ENCODE data around the gene LRRC40. TPM values are rescaled to one million over a fixed set of nuclear protein-coding genes. Genes with fewer than 3 reads are reported as not detected.

LRRC40 gene
- 10 to 100 TPM in 1 of 2 donors, 1 to 10 TPM in 1; 8.1 to 14.5 TPM for total RNA-seq

- H3K4me3 ChIP-seq: peak within 1 kb of the TSS; percentile 75 to 93
- no peak for TF ChIP-seq CTCF (IDR thresholded peaks at IDR 0.05)
- peaks cover 0 to 39% of the 10 kb centered on the region in 2 donors for H3K4me1 ChIP-seq
These were observed at the start of gene LRRC40 for GRCh38 chr1:70205434-70206118. Gene LRRC40 (minus strand): TSS chr1:70205579. CDS start chr1:70205540, 39 bp downstream.

GRCh38 chr1:70248729-70249128 lies 43.4 kb upstream of the LRRC40 start:
- peaks cover 94% of the 10 kb centered on the region for H3K36me3 ChIP-seq
- no peak for DNase-seq (ENCODE audit: low spot score)
- no peaks in the 10 kb centered on the region for H3K9me3 ChIP-seq
- TF ChIP-seq CTCF (IDR thresholded peaks at IDR 0.05): no peak
- H3K4me3 ChIP-seq: no peak overlapping the region
- H3K27me3 ChIP-seq: no peaks in the 10 kb centered on the region
- H3K27ac ChIP-seq: no peak overlapping the region
- H3K4me1 ChIP-seq: no peaks in the 10 kb centered on the region

More at GRCh38 chr1:70205434-70206118, at the start of gene LRRC40:
- DNase-seq (ENCODE audit: low spot score): peak; percentile 95
- Histone ChIP-seq H3K36me3 (no peaks in the 10 kb centered on the region), H3K27me3 (no peaks in the 10 kb centered on the region), H3K9me3 (no peaks in the 10 kb centered on the region), H3K27ac (peak within 1 kb of the TSS; percentile 91 to 93)

DNA sequence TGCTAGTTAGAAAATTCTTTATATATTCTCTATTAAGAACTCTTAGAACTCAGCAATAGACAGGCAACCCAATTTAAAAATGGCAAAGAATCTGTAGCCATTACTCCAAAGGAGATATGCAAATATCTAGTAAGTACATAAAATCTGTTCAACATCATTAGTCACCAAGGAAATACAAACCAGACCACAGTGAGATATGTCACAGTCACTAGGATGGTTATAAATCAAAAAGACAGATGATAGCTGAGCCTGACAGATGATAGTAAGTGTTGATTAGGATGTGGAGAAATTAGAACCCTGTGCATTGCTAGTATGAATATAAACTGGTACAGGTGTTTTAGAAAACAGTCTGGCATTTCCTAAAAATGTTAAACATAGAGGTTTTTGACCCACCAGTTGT lies 42.4 kb upstream of the LRRC40 start:
- Histone ChIP-seq H3K27ac (no peak overlapping the region), H3K4me1 (no peaks in the 10 kb centered on the region), H3K9me3 (no peaks in the 10 kb centered on the region), H3K4me3 (no peak overlapping the region), H3K27me3 (no peaks in the 10 kb centered on the region), H3K36me3 (peaks cover 99% of the 10 kb centered on the region)
- no peak for DNase-seq (ENCODE audit: low spot score)
- no peak for TF ChIP-seq CTCF (IDR thresholded peaks at IDR 0.05)

- H3K27me3 ChIP-seq: no peaks in the 10 kb centered on the region
- TF ChIP-seq CTCF (IDR thresholded peaks at IDR 0.05): no peak
- DNase-seq (ENCODE audit: low spot score): no peak
These were observed 41.7 kb upstream of the LRRC40 start for GRCh38 chr1:70247122-70247521.

GRCh38 chr1:70239940-70240339 lies 34.6 kb upstream of the LRRC40 start:
- Histone ChIP-seq H3K4me1 (no peaks in the 10 kb centered on the region), H3K27ac (no peak overlapping the region), H3K27me3 (no peaks in the 10 kb centered on the region), H3K36me3 (peaks cover 97% of the 10 kb centered on the region), H3K9me3 (no peaks in the 10 kb centered on the region), H3K4me3 (no peak overlapping the region)
- DNase-seq (ENCODE audit: low spot score): no peak
- TF ChIP-seq CTCF (IDR thresholded peaks at IDR 0.05): no peak

More at GRCh38 chr1:70247122-70247521, 41.7 kb upstream of the LRRC40 start:
- peaks cover 99% of the 10 kb centered on the region for H3K36me3 ChIP-seq
- H3K9me3 ChIP-seq: no peaks in the 10 kb centered on the region
- no peaks in the 10 kb centered on the region for H3K4me1 ChIP-seq
- H3K4me3 ChIP-seq: no peak overlapping the region
- H3K27ac ChIP-seq: no peak overlapping the region

DNA sequence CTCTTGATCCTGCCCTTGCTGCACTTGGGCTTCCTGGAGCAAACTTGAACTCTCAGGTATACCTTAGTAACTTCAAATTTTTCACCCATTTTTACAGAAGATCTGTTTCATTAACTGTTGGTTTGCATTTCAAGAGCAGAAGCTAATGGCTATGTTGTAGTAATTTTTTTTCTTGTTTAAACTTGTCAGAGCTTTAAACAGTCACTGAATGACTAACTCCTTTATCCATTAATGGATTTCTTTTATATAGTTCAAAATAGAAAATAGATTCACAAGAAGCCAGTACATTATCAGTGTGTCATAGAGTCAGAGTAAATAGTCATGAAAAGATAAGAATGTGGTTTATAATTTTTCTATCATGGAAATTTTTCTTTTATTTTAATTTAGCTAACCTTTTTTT lies 29.4 kb upstream of the LRRC40 start:
- Histone ChIP-seq H3K27me3 (no peaks in the 10 kb centered on the region), H3K36me3 (peaks cover 95% of the 10 kb centered on the region), H3K27ac (no peak overlapping the region), H3K4me3 (no peak overlapping the region), H3K9me3 (no peaks in the 10 kb centered on the region), H3K4me1 (no peaks in the 10 kb centered on the region)
- TF ChIP-seq CTCF (IDR thresholded peaks at IDR 0.05): no peak
- no peak for DNase-seq (ENCODE audit: low spot score)

Data from right atrium auricular region (tissue), 2 donors.